Esophagus (tissue), 2 donors: ENCODE measurements around the gene C15orf40. TPM values are rescaled to one million over a fixed set of nuclear protein-coding genes. Genes with fewer than 3 reads are reported as not detected.
A peak's percentile ranks its signal among the peaks of the same experiment; 100 is the strongest.

Experiments
- H3K27ac ChIP-seq, 2 donors: one replicate each; pipeline ENCODE4 v1.5.1; 2013; ENCODE audit warnings: low read depth in 2 of 2, mild to moderate bottlenecking in 2 of 2, inconsistent platforms in 1 of 2, low read length in 1 of 2, moderate library complexity in 1 of 2
- H3K27me3 ChIP-seq, 2 donors: one replicate each; pipeline ENCODE4 v1.6.1; 2013; ENCODE audit warnings: low read length in 2 of 2, control low read depth in 1 of 2, mild to moderate bottlenecking in 1 of 2; ENCODE audit not compliant: insufficient read depth in 2 of 2, control insufficient read depth in 1 of 2
- H3K36me3 ChIP-seq, 2 donors: one replicate each; pipeline ENCODE4 v1.6.1; 2013; ENCODE audit warnings: low read length in 1 of 2; ENCODE audit not compliant: control insufficient read depth in 2 of 2, insufficient read depth in 2 of 2
- H3K4me1 ChIP-seq, 2 donors: one replicate each; pipeline ENCODE4 v1.6.1; 2013; ENCODE audit warnings: low read length in 1 of 2; ENCODE audit not compliant: control insufficient read depth in 2 of 2, insufficient read depth in 2 of 2
- H3K4me3 ChIP-seq, 2 donors: one replicate each; pipeline ENCODE4 v1.5.1; 2013; ENCODE audit warnings: low read length in 2 of 2, mild to moderate bottlenecking in 2 of 2, low read depth in 1 of 2, moderate library complexity in 1 of 2
- H3K9me3 ChIP-seq, 2 donors: one replicate each; pipeline ENCODE4 v1.6.1; 2013; ENCODE audit warnings: mild to moderate bottlenecking in 2 of 2, low read depth in 1 of 2, low read length in 1 of 2, moderate library complexity in 1 of 2; ENCODE audit not compliant: control insufficient read depth in 2 of 2, insufficient read depth in 1 of 2
- WGBS, 2 donors: extraction: QIAGEN DNeasy Blood & Tissue Kit; methylation state at CpG; one replicate each; pipeline ENCODE4 v1.1.7; 2013; 5-methylcytosine and 5-hydroxymethylcytosine counted together
- polyA plus RNA-seq, 2 donors: library from polyadenylated mRNA; stranded (reverse); fragments of 200-250 nt; gene quantifications; one replicate each; pipeline ENCODE4 v1.2.3, GENCODE V29; 2013
- donor health status: healthy with polysubstance abuse.
- donor health status: Bipolar disorder and iron deficiency.

Gene C15orf40
- polyA plus RNA-seq, 2 donors: 17.0 to 19.5 TPM

DNA sequence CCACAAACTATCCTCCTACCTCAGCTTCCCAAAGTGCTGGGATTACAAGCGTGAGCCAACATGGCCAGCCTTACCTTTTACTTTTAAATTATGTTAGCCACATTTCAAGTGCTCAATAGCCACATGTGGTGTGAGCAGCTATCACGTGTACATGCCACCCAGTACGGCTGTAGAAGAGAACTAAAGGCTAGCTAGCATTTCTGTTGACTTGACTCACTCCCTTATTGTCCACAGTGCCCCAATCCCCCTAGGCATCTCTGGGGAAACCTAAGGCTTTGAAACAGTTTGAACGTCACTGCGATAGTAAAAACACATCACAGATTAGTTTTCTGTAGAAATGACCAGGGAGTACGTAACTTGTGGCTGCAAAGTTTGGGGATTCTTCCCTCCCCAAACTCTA is 12.0 kb downstream of the C15orf40 start:
- 83 to 89% methylated on average over 6 of the region's 6 CpGs for WGBS, 2 donors
- no peak overlapping the region for H3K27ac ChIP-seq

DNA sequence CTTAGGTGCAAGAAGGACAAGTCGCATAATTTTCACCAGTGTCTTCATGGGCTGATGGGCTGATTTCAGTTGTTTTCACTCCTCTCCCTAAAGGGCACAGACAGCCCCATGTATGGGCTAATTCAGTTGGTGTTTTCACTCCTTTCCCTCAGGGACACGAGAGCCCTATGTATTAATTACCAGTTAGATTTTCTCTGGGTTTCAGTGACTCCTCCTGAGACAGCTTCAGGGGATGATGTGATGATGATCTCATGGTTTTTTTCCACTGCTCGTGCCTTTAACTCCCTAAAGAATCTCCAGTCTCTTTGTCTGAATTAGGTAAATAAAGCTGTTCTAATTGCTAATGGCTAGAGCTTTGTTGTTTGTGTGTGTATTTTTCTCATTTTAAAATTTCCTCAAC is 15.5 kb downstream of the C15orf40 start:
- H3K9me3 ChIP-seq: no peaks in the 10 kb centered on the region
- H3K27me3 ChIP-seq: no peaks in the 10 kb centered on the region
- WGBS, 2 donors: 61 to 68% methylated on average over 3 of the region's 3 CpGs
- H3K4me1 ChIP-seq: no peaks in the 10 kb centered on the region
- H3K36me3 ChIP-seq: no peaks in the 10 kb centered on the region
- no peak overlapping the region for H3K4me3 ChIP-seq
- H3K27ac ChIP-seq: no peak overlapping the region

More for the DNA sequence above, 12.0 kb downstream of the C15orf40 start:
- H3K36me3 ChIP-seq: no peaks in the 10 kb centered on the region
- no peaks in the 10 kb centered on the region for H3K9me3 ChIP-seq
- H3K27me3 ChIP-seq: no peaks in the 10 kb centered on the region
- no peaks in the 10 kb centered on the region for H3K4me1 ChIP-seq
- H3K4me3 ChIP-seq: no peak overlapping the region

DNA sequence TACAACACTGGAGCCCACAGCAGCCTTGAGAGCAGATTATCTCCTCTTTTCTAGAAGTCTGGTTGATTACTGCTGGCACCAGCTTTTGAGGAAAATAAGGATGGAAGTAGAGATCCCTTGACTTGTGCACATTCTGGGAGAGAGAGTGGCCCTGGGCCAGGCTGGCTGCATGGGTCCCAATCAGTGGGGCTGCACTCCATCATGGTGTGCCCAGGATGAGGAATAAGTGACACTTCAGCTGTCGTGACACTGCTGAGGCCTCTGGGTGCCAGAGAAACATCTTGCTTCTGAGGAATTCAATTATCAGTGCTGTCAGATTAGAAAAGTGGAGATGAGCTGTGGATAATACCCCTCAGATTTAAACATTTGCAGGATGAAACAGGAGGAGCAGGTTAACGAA is 16.4 kb downstream of the C15orf40 start:
- Histone ChIP-seq H3K4me1 (no peaks in the 10 kb centered on the region), H3K27me3 (no peaks in the 10 kb centered on the region), H3K27ac (no peak overlapping the region), H3K36me3 (no peaks in the 10 kb centered on the region), H3K4me3 (no peak overlapping the region), H3K9me3 (no peaks in the 10 kb centered on the region)
- WGBS, 2 donors: 74 to 82% methylated on average over 2 of the region's 2 CpGs

- Histone ChIP-seq H3K27me3 (no peaks in the 10 kb centered on the region), H3K27ac (no peak overlapping the region), H3K36me3 (no peaks in the 10 kb centered on the region), H3K4me1 (no peaks in the 10 kb centered on the region), H3K9me3 (no peaks in the 10 kb centered on the region), H3K4me3 (no peak overlapping the region)
- WGBS, 2 donors: 58 to 66% methylated on average over 4 of the region's 4 CpGs
These were observed 18.3 kb downstream of the C15orf40 start for GRCh38 chr15:82993144-82993543.

DNA sequence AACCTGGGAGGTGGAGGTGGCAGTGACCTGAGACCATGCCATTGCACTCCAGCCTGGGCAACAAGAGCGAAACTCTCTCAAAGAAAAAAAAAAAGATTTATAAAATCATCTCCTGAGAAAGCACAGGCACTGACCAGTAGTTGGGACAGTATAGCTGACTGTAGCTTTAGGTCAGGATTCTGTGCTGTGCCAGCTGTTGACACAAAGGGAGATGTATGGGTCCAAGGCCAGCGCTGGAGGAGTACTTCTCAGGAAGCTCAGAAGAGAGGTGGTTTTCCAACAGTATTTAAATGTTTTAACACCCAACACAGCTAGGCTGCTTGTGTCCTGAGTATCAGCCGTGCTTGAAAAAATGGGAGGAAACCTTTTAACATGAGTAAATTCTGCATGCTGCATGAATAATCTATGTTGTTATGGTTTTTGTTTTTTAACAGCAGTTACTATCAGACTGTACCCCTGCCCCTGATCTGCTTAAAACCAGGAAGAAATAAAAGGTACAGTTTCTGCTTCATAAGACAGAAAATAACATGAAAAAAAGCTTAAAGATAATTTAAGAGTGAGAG is 18.9 kb downstream of the C15orf40 start:
- Histone ChIP-seq H3K27ac (no peak overlapping the region), H3K4me3 (no peak overlapping the region), H3K4me1 (no peaks in the 10 kb centered on the region), H3K36me3 (no peaks in the 10 kb centered on the region), H3K27me3 (no peaks in the 10 kb centered on the region), H3K9me3 (no peaks in the 10 kb centered on the region)
- 92 to 94% methylated on average over 3 of the region's 3 CpGs for WGBS, 2 donors

GRCh38 chr15:82986442-82986780 is 25.0 kb downstream of the C15orf40 start:
- 0 to 1% methylated on average over 12 of the region's 12 CpGs for WGBS, 2 donors
- Histone ChIP-seq H3K27ac (peak overlapping the region; percentile 47 to 79), H3K36me3 (no peaks in the 10 kb centered on the region), H3K4me1 (peaks cover 0 to 5% of the 10 kb centered on the region in 2 donors), H3K9me3 (no peaks in the 10 kb centered on the region), H3K27me3 (no peaks in the 10 kb centered on the region), H3K4me3 (peak overlapping the region; percentile 82 to 99)

GRCh38 chr15:82985688-82986441 is 25.6 kb downstream of the C15orf40 start, which contains the start of gene RAMAC:
Gene RAMAC, plus strand, starts transcription at chr15:82986210. Its CDS starts 2,809 bp downstream, at chr15:82989019.
- Histone ChIP-seq H3K27ac (peak within 1 kb of the TSS; percentile 47 to 90), H3K27me3 (no peaks in the 10 kb centered on the region), H3K36me3 (no peaks in the 10 kb centered on the region), H3K9me3 (no peaks in the 10 kb centered on the region), H3K4me3 (peak within 1 kb of the TSS; percentile 82 to 99), H3K4me1 (peaks cover 0 to 5% of the 10 kb centered on the region in 2 donors)
- WGBS, 2 donors: 2% methylated on average over 41 to 45 of the region's 45 CpGs

- H3K4me3 ChIP-seq: no peak overlapping the region
- H3K4me1 ChIP-seq: peaks cover 0 to 5% of the 10 kb centered on the region in 2 donors
- H3K36me3 ChIP-seq: no peaks in the 10 kb centered on the region
- no peaks in the 10 kb centered on the region for H3K9me3 ChIP-seq
- H3K27ac ChIP-seq: no peak overlapping the region
- 54 to 65% methylated on average over 2 of the region's 2 CpGs for WGBS, 2 donors
- no peaks in the 10 kb centered on the region for H3K27me3 ChIP-seq
These were observed 30.5 kb downstream of the C15orf40 start for GRCh38 chr15:82980981-82981380.

DNA sequence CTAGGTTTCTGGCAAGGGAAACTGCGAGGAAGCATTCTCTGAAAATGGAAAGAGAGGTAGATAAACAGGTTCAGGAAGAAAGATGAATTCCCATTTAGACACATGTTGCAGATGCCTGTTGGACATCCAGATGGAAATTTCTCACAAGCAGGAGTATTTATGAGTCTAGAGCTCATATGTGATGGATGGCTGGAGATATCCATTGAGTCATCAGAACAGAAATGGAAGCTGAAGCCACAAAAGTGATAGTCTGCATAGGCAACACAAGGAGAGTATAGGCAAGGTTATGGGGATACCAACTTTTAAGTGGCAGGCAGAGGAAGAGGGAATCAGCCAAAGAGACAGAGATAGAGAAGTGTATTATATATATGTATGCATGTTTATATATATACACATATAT is 31.7 kb downstream of the C15orf40 start:
- no peak overlapping the region for H3K27ac ChIP-seq
- H3K9me3 ChIP-seq: no peaks in the 10 kb centered on the region
- WGBS, 2 donors: 93% methylated on average over 1 of the region's 1 CpG
- H3K4me1 ChIP-seq: no peaks in the 10 kb centered on the region
- no peaks in the 10 kb centered on the region for H3K36me3 ChIP-seq
- no peaks in the 10 kb centered on the region for H3K27me3 ChIP-seq
- H3K4me3 ChIP-seq: no peak overlapping the region

DNA sequence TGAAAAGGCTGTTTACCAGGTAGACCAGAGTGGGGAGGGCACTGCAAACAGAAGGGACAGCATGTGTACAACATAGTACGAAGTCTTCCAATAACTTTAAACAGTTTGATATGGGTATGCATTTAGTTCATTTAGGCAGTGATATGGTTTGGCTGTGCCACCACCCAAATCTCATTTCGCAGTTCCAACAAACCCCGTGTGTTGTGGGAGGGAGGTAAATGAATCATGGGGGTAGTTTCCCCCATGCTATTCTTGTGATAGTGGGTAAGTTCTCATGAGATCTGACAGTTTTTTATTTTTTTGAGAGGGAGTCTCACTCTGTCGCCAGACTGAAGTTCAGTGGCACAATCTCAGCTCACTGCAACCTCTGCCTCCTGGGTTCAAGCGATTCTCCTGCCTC is 33.0 kb downstream of the C15orf40 start:
- Histone ChIP-seq H3K9me3 (no peaks in the 10 kb centered on the region), H3K27ac (no peak overlapping the region), H3K4me1 (no peaks in the 10 kb centered on the region), H3K27me3 (no peaks in the 10 kb centered on the region), H3K4me3 (no peak overlapping the region), H3K36me3 (no peaks in the 10 kb centered on the region)
- WGBS, 2 donors: 91 to 93% methylated on average over 5 of the region's 5 CpGs
